IMR-90 (cell line): Measurements from ENCODE around the gene ADGRG1. TPM values are rescaled to one million over a fixed set of nuclear protein-coding genes. Genes with fewer than 3 reads are reported as not detected.

Experiments
- CEBPB ChIP-seq: IDR thresholded peaks from 2 replicates; pipeline ENCODE4 v1.6.1; 2012; ENCODE audit warnings: low read depth, low read length, improper control_type of control experiment
- CHD1 ChIP-seq: IDR thresholded peaks from 2 replicates; pipeline ENCODE4 v1.6.1; 2012; ENCODE audit warnings: low read depth, low read length, improper control_type of control experiment
- FOS ChIP-seq: fragments of 150-350 bp; IDR thresholded peaks from 2 replicates; pipeline ENCODE4 v1.6.1; 2016; ENCODE audit warnings: low read depth, low read length
- MAZ ChIP-seq: IDR thresholded peaks from 2 replicates; pipeline ENCODE4 v1.6.1; 2012; ENCODE audit warnings: low read depth, mild to moderate bottlenecking, low read length, improper control_type of control experiment, moderate library complexity, borderline replicate concordance
- polyA plus RNA-seq, 3 experiments: library from polyadenylated mRNA; depleted of rRNA; stranded (reverse); fragments of >200 nt; gene quantifications; 2 replicates each; pipeline ENCODE4 v1.2.3, GENCODE V29; 2012; ENCODE audit warnings: low replicate concordance in 1 of 3
- total RNA-seq: library from RNA; depleted of rRNA; stranded (reverse); fragments of >200 nt; gene quantifications from 2 replicates; pipeline ENCODE4 v1.2.3, GENCODE V29; 2012
- TF ChIP-seq, protein P1 (sequence below): fragments of 150-350 bp; IDR thresholded peaks from 2 replicates; pipeline ENCODE4 v1.6.1; 2016; ENCODE audit warnings: low read depth, mild to moderate bottlenecking, low read length, moderate library complexity, borderline replicate concordance

The ADGRG1 gene
- total and polyA plus RNA-seq, 2 of the 4 experiments (the other 2 are of a cell fraction), result 0.90 to 8.4 TPM

DNA sequence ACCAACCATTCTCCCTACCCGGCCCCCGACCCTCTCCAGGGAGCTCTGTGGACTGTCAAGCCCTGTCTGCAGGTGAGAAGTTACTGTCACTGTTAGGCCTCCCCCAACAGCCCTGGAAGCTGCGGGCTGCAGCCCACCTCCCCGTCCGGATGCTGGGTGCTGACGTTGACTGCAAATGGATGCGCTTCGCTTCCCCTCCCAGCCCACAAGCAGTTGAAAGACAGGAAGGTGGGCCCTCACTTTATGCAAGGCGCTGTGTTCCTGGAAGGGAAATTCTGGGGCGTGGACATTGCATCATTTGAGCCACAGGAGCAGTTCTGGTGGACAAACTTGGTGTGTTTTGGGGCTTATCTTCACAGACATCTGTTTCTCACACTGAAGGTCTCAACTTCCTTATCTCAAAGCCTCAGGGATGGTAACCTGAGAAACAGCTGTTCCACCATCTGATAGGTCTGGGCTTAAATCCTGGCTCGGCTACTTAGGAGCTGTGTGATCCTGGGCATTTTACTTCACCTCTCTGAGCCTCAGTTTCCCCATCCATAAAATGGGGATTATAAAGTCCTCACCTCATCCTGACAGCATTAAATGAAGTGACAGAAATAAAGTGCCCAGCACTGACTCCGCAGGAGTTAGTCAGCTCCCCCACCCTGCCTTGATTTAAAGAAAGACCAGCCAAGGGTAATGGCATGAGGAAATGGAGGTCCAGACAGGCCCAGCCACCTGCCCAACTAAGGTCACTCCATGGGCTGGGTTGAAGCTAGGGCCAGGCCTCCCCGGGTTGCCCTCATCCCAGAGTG is 61.5 kb downstream of the ADGRG1 start (continued):
- TF ChIP-seq CEBPB, result no peak
- no peak for TF ChIP-seq CHD1
- TF ChIP-seq MAZ, result no peak
- TF ChIP-seq FOS, result no peak
- TF ChIP-seq, protein P1, sequence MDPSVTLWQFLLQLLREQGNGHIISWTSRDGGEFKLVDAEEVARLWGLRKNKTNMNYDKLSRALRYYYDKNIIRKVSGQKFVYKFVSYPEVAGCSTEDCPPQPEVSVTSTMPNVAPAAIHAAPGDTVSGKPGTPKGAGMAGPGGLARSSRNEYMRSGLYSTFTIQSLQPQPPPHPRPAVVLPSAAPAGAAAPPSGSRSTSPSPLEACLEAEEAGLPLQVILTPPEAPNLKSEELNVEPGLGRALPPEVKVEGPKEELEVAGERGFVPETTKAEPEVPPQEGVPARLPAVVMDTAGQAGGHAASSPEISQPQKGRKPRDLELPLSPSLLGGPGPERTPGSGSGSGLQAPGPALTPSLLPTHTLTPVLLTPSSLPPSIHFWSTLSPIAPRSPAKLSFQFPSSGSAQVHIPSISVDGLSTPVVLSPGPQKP, result no peak
